IPS-18a (cell line): ENCODE results near the gene RTN4IP1.

Experiments
- H3K27ac ChIP-seq: one replicate; pipeline ENCODE4 v1.5.1; 2013; ENCODE audit warnings: low read length
- H3K27me3 ChIP-seq: one replicate; pipeline ENCODE4 v1.6.1; 2013; ENCODE audit warnings: mild to moderate bottlenecking, low read length; ENCODE audit not compliant: control insufficient read depth, insufficient read depth
- H3K36me3 ChIP-seq: one replicate; pipeline ENCODE4 v1.6.1; 2013; ENCODE audit warnings: low read depth, low read length; ENCODE audit not compliant: control insufficient read depth
- H3K4me1 ChIP-seq: one replicate; pipeline ENCODE4 v1.6.1; 2013; ENCODE audit warnings: low read depth, low read length; ENCODE audit not compliant: control insufficient read depth
- H3K4me3 ChIP-seq: one replicate; pipeline ENCODE4 v1.5.1; 2013; ENCODE audit warnings: low read length
- H3K9ac ChIP-seq: one replicate; pipeline ENCODE4 v1.6.1; 2013; ENCODE audit warnings: mild to moderate bottlenecking, low read length, moderate library complexity
- H3K9me3 ChIP-seq: one replicate; pipeline ENCODE4 v1.6.1; 2013; ENCODE audit warnings: low read depth, low read length; ENCODE audit not compliant: control insufficient read depth

RTN4IP1 gene

GRCh38 chr6:106529438-106529837, 99.9 kb downstream of the RTN4IP1 start:
- H3K9ac ChIP-seq = no peak overlapping the region
- H3K36me3 ChIP-seq = no peaks in the 10 kb centered on the region
- H3K27me3 ChIP-seq = no peaks in the 10 kb centered on the region
- peaks cover 7% of the 10 kb centered on the region for H3K4me1 ChIP-seq
- H3K9me3 ChIP-seq = no peaks in the 10 kb centered on the region
- no peak overlapping the region for H3K4me3 ChIP-seq
- no peak overlapping the region for H3K27ac ChIP-seq

DNA sequence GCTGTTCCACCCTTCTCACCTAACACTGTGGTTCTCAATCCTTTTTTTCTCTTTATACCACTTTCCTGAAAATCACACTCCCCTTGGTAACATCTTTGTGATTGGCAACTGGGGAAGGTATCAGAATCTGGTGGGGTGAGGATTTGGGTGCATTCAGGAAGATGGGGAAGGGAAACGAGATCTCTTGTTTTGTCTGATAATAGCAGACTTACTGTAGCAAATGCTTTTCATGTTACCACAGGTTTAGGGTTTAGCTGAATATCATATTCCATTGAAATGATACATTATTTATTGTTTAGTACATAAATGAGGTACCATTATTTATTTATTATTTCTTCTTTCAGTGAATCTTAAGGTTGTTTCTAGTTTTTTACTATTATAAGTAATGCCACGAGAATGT, 100.8 kb downstream of the RTN4IP1 start:
- H3K9me3 ChIP-seq = no peaks in the 10 kb centered on the region
- no peak overlapping the region for H3K9ac ChIP-seq
- no peaks in the 10 kb centered on the region for H3K27me3 ChIP-seq
- no peaks in the 10 kb centered on the region for H3K36me3 ChIP-seq
- no peak overlapping the region for H3K4me3 ChIP-seq
- H3K4me1 ChIP-seq = peaks cover 7% of the 10 kb centered on the region
- no peak overlapping the region for H3K27ac ChIP-seq

DNA sequence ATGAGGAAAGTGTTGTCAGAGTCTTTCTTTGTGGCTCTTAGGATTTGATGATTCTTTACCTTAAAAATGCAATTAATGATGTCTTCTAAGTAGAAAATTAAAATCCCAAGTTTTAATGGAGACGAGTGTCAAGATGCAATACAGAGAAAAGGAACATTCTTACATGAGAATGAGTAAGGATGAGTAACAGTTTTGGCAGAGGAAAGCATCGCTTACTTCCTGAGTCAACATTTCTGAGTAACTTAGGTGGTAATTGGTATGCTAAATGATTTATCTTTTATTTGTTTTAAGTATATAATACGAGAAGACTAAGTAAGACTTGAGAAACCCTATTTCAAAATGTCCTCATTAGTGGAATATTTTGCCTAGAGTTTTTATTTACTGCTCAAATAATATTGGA, 101.3 kb downstream of the RTN4IP1 start:
- Histone ChIP-seq H3K9me3 (no peaks in the 10 kb centered on the region), H3K27me3 (no peaks in the 10 kb centered on the region), H3K27ac (no peak overlapping the region), H3K4me1 (peaks cover 7% of the 10 kb centered on the region), H3K36me3 (no peaks in the 10 kb centered on the region), H3K9ac (no peak overlapping the region), H3K4me3 (no peak overlapping the region)

GRCh38 chr6:106527117-106527516, 102.2 kb downstream of the RTN4IP1 start:
- Histone ChIP-seq H3K4me3 (no peak overlapping the region), H3K9me3 (no peaks in the 10 kb centered on the region), H3K27ac (no peak overlapping the region), H3K4me1 (peaks cover 7% of the 10 kb centered on the region), H3K36me3 (no peaks in the 10 kb centered on the region), H3K27me3 (no peaks in the 10 kb centered on the region), H3K9ac (no peak overlapping the region)

- H3K9ac ChIP-seq = no peak overlapping the region
- no peak overlapping the region for H3K27ac ChIP-seq
Measured at GRCh38 chr6:106525882-106526275, 103.4 kb downstream of the RTN4IP1 start.

GRCh38 chr6:106525107-106525881, 104.0 kb downstream of the RTN4IP1 start:
- Histone ChIP-seq H3K4me3 (no peak overlapping the region), H3K9ac (no peak overlapping the region), H3K27ac (no peak overlapping the region), H3K4me1 (peaks cover 7% of the 10 kb centered on the region), H3K27me3 (no peaks in the 10 kb centered on the region), H3K36me3 (no peaks in the 10 kb centered on the region), H3K9me3 (no peaks in the 10 kb centered on the region)

More at GRCh38 chr6:106525882-106526275, 103.4 kb downstream of the RTN4IP1 start:
- Histone ChIP-seq H3K4me3 (no peak overlapping the region), H3K36me3 (no peaks in the 10 kb centered on the region), H3K27me3 (no peaks in the 10 kb centered on the region), H3K9me3 (no peaks in the 10 kb centered on the region), H3K4me1 (peaks cover 7% of the 10 kb centered on the region)

DNA sequence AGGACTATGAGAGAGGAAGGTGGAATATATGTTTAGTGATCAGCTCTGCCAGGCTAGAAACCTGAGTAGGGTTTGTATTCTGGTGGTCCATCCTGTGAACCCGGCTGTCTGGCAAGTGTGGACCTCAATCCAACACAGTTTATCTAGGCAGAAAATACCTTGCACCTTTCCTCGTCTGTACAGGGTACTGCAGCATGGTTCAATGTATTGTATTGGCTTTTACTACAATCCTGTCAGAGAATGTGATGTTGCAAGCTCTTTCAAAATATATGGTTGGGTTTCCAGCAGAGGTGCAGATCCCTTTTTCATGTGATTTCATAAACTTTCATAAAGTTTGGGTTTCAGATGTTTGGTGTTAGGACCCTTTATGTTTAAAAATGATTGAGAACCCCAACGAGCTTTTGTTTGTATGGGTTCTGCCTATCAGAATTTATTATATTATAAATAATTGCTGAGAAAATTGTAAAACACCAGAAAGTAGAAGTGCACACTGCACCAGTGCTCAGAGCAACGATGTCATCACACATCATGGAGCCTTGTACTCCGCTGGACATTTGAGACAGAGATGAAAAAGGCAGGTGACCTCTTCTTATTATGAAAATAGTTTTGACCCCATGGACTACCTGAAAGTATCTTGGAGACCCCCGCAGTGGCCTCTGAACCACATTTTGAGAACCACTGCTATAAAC, 106.6 kb downstream of the RTN4IP1 start:
- no peak overlapping the region for H3K4me3 ChIP-seq
- H3K9me3 ChIP-seq = no peaks in the 10 kb centered on the region
- H3K27me3 ChIP-seq = no peaks in the 10 kb centered on the region
- H3K27ac ChIP-seq = no peak overlapping the region
- H3K36me3 ChIP-seq = no peaks in the 10 kb centered on the region
- no peak overlapping the region for H3K9ac ChIP-seq
- peaks cover under 1% of the 10 kb centered on the region for H3K4me1 ChIP-seq
